H1 (cell line): Measurements from ENCODE around the gene DCLK1. TPM values are rescaled to one million over a fixed set of nuclear protein-coding genes. Genes with fewer than 3 reads are reported as not detected.

Experiments
- BCL11A ChIP-seq, 2 experiments: IDR thresholded peaks; one replicate each; pipeline ENCODE4 v1.6.1; 2011; ENCODE audit warnings: low read depth in 2 of 2, low read length in 2 of 2, mild to moderate bottlenecking in 2 of 2
- JUN ChIP-seq: IDR thresholded peaks from 2 replicates; pipeline ENCODE4 v1.6.1; 2011; ENCODE audit warnings: low read depth, mild to moderate bottlenecking, improper control_type of control experiment, low read length
- RAD21 ChIP-seq, 2 experiments: IDR thresholded peaks in 1 of 2; conservative IDR thresholded peaks in 1 of 2; 2 replicates each; pipeline ENCODE4 v1.6.1; 2011; ENCODE audit warnings: low read depth in 2 of 2, low read length in 2 of 2, improper control_type of control experiment in 1 of 2, inconsistent platforms in 1 of 2, mild to moderate bottlenecking in 1 of 2, moderate library complexity in 1 of 2
- RFX5 ChIP-seq: IDR thresholded peaks from 2 replicates; pipeline ENCODE4 v1.6.1; 2011; ENCODE audit warnings: low read depth, low read length, improper control_type of control experiment, borderline replicate concordance
- SP1 ChIP-seq: IDR thresholded peaks from 2 replicates; pipeline ENCODE4 v1.6.1; 2011; ENCODE audit warnings: low read depth, low read length
- SUZ12 ChIP-seq: fragments of 200-600 bp; sonication (generic); IDR thresholded peaks from 2 replicates; pipeline ENCODE4 v1.6.1; 2012; ENCODE audit warnings: mild to moderate bottlenecking, inconsistent platforms, low read length, moderate library complexity, mixed read lengths
- YY1 ChIP-seq: IDR thresholded peaks from 2 replicates; pipeline ENCODE4 v1.6.1; 2011; ENCODE audit warnings: low read depth, mild to moderate bottlenecking, low read length
- polyA plus RNA-seq, 7 experiments: library from polyadenylated mRNA; depleted of rRNA in 3 of 7; stranded (reverse) in 5 of 7; unstranded in 2 of 7; fragments of >200 nt in 5 of 7; fragments of 200-250 nt in 2 of 7; gene quantifications; 1 replicate in 5 of 7; 2 replicates in 1 of 7; 4 replicates in 1 of 7; pipeline versions ENCODE4 v1.2.1 to v1.2.3, GENCODE V29; 2011 to 2013; ENCODE audit warnings: missing spikeins in 2 of 7, mixed read lengths in 2 of 7
- total RNA-seq: library from RNA; stranded (reverse); fragmentation: NEBNext Ultra II Directional; extraction: Animal tissue kit (Norgen Biotek cat#: 25700); gene quantifications from 2 replicates; pipeline ENCODE4 v1.2.1, GENCODE V29; 2021

DCLK1 gene
- total and polyA plus RNA-seq, 2 of the 8 experiments (the other 6 are each of a cell fraction or from before 2014, with no cell fraction given): 22.8 to 41.0 TPM

DNA sequence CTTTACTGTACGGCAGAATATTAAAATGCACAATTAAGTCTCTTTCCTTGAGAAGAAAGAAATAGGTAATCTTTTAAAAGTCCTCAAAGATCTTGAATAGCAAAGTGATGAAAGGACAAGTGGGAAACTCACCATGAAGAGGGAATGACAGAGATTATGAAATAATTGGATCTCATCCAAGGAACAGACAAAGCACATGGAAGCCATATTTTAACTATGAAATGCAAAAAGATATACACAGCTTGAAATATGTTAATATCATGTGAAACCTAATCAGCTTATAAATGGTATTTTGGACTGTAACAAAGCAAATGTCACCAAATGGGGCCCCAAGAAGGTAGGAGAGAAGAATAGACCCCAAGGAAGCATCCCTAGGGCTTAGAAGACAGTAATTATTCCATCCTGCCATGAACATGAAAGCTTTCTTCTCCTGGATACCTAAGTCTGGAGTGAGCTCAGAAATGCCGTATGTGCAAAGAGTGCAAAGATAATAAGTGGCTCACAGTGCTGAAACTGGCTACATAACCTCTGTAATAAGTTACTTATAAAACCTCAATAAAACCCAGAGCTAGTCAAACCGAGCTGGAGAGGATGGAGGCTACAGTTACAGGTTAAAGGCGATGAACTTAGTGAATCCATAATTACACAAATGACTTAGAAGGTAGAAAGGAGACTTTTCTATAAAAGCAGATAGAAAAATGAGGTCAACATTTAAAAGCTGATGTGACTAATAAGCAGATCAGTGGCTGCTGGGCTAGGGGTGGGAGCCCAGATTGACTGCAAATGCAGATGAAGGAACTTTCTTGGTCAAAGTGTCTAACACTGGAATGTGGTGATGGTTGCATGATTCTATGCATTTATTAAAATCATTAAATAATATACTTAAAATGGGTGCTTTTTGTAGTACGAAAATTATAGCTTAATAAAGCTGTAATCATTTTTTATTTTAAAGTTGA, 34.4 kb downstream of the DCLK1 start (continued):
- no peak for TF ChIP-seq SUZ12
- no peak for TF ChIP-seq RAD21 (IDR thresholded peaks at IDR 0.05 in 1 of 2, conservative IDR thresholded peaks at IDR 0.05 in 1 of 2; ENCODE audit: low read depth in 2 of 2, low read length in 2 of 2)
- TF ChIP-seq RFX5: no peak
- TF ChIP-seq YY1: no peak
- no peak for TF ChIP-seq JUN
- TF ChIP-seq SP1: no peak
- no peak for TF ChIP-seq BCL11A (IDR thresholded peaks at IDR 0.05; ENCODE audit: low read depth in 2 of 2, low read length in 2 of 2)
- TF ChIP-seq, all 59 proteins: peak for 0
